HepG2 (cell line): ENCODE measurements around the gene PTCRA. TPM values are rescaled to one million over a fixed set of nuclear protein-coding genes. Genes with fewer than 3 reads are reported as not detected.

Experiments
- ATAC-seq: fragments of 200-7000 bp; cut with Tn5 transposase; 3 replicates; pipeline ENCODE4 v1.9.1; 2020; ENCODE audit warnings: mild to moderate bottlenecking, moderate library complexity
- BruUV-seq: library from RNA; stranded (reverse); fragments of 400-500 nt; replicated peaks from 2 replicates; lab custom pipeline; 2021; lab: Mats Ljungman, UMichigan
- CTCF ChIA-PET: fragments of 300-600 bp; formaldehyde crosslinking; extraction: SDS; loops from one replicate; lab custom pipeline; 2021; ENCODE audit warnings: low total read pairs, inconsistent platforms, low intra/inter-chr PET ratio; lab: Yijun Ruan, JAX
- POLR2A ChIA-PET: fragments of 350-600 bp; sonication (Branson Sonifier 250); formaldehyde crosslinking; loops from one replicate; lab custom pipeline; 2020; ENCODE audit warnings: antibody characterized with exemption, inconsistent platforms; lab: Yijun Ruan, JAX
- DNase-seq: peaks from one replicate; pipeline ENCODE4 v3.0.0-alpha.2; 2015; ENCODE audit warnings: low spot score
- FAIRE-seq: peaks from 3 replicates; lab custom pipeline; 2011; peaks lifted over from hg19 to GRCh38; lab: Jason Lieb, UNC
- H2AFZ ChIP-seq: one replicate; pipeline ENCODE4 v1.6.1; 2011; ENCODE audit warnings: low read length, inconsistent platforms
- H3K27ac ChIP-seq: fragments of 300-600 bp; 3 replicates; pipeline ENCODE4 v1.8.0; 2011; ENCODE audit warnings: mixed run types, mild to moderate bottlenecking, mixed read lengths, low read length, inconsistent platforms; ENCODE audit not compliant: insufficient read depth; ENCODE audit errors: extremely low read length
- H3K27me3 ChIP-seq, 2 experiments: fragments of 200-600 bp in 1 of 2; 2 replicates in 1 of 2; 3 replicates in 1 of 2; pipeline versions ENCODE4 v1.6.0 to v1.8.0; 2011; ENCODE audit warnings: low read length in 2 of 2, mild to moderate bottlenecking in 2 of 2, moderate library complexity in 2 of 2, inconsistent platforms in 1 of 2; ENCODE audit not compliant: insufficient read depth in 2 of 2, control insufficient read depth in 1 of 2
- H3K36me3 ChIP-seq, 2 experiments: fragments of 200-600 bp in 1 of 2; replicated peaks in 1 of 2; 2 replicates in 1 of 2; 3 replicates in 1 of 2; pipeline versions ENCODE4 v1.5.1 to v1.8.0; 2011; ENCODE audit warnings: low read length in 2 of 2, inconsistent platforms in 1 of 2; ENCODE audit not compliant: insufficient read depth in 2 of 2, control insufficient read depth in 1 of 2
- H3K4me1 ChIP-seq: 2 replicates; pipeline ENCODE4 v1.5.1; 2012; ENCODE audit warnings: low read length, inconsistent platforms; ENCODE audit not compliant: insufficient read depth
- H3K4me2 ChIP-seq: 2 replicates; pipeline ENCODE4 v1.6.0; 2011; ENCODE audit warnings: low read depth, low read length, inconsistent platforms
- H3K4me3 ChIP-seq, 3 experiments: fragments of 200-600 bp in 1 of 3; sonication (generic), shearing (Covaris generic) in 1 of 3; replicated peaks in 1 of 3; 2 replicates each; pipeline ENCODE4 v1.5.1; 2011 to 2016; ENCODE audit warnings: low read length in 3 of 3, inconsistent platforms in 2 of 3, low read depth in 2 of 3, mild to moderate bottlenecking in 2 of 3, control low read depth in 1 of 3, mixed read lengths in 1 of 3; ENCODE audit not compliant: insufficient read depth in 1 of 3
- H3K79me2 ChIP-seq: one replicate; pipeline ENCODE4 v1.6.1; 2011; ENCODE audit warnings: low read length, inconsistent platforms; ENCODE audit not compliant: insufficient read depth
- H3K9ac ChIP-seq: 2 replicates; pipeline ENCODE4 v1.6.0; 2011; ENCODE audit warnings: mild to moderate bottlenecking, low read depth, low read length, inconsistent platforms; ENCODE audit not compliant: insufficient read depth
- H3K9me3 ChIP-seq: 2 replicates; pipeline ENCODE4 v1.5.1; 2012; ENCODE audit warnings: mild to moderate bottlenecking, low read length
- H4K20me1 ChIP-seq: 2 replicates; pipeline ENCODE4 v1.6.0; 2011; ENCODE audit warnings: inconsistent platforms, mild to moderate bottlenecking, low read length, moderate library complexity; ENCODE audit not compliant: insufficient read depth
- FOSL1 ChIP-seq: sonication (generic); formaldehyde crosslinking; IDR thresholded peaks from 2 replicates; pipeline ENCODE4 v1.9.0; 2021; ENCODE audit warnings: missing genetic modification reagents, borderline replicate concordance
- KDM5B ChIP-seq: sonication (generic); formaldehyde crosslinking; IDR thresholded peaks from 2 replicates; pipeline ENCODE4 v1.4.0; 2020; ENCODE audit warnings: missing genetic modification reagents, mild to moderate bottlenecking, borderline replicate concordance
- REL ChIP-seq: sonication (generic); formaldehyde crosslinking; conservative IDR thresholded peaks from 2 replicates; pipeline ENCODE4 v1.8.0; 2022; ENCODE audit warnings: mild to moderate bottlenecking, missing genetic modification reagents, moderate library complexity
- TARDBP ChIP-seq: sonication (generic); formaldehyde crosslinking; IDR thresholded peaks from 2 replicates; pipeline ENCODE4 v1.8.0; 2022; ENCODE audit warnings: mild to moderate bottlenecking, missing genetic modification reagents
- ZMYM3 ChIP-seq: sonication (generic); formaldehyde crosslinking; IDR thresholded peaks from 2 replicates; pipeline ENCODE4 v1.5.1; 2020; ENCODE audit warnings: mild to moderate bottlenecking, missing genetic modification reagents
- ZNF672 ChIP-seq: sonication (generic); formaldehyde crosslinking; IDR thresholded peaks from 2 replicates; pipeline ENCODE4 v1.8.1; 2022; ENCODE audit warnings: missing genetic modification reagents
- ZNF83 ChIP-seq: sonication (generic); formaldehyde crosslinking; IDR thresholded peaks from 2 replicates; pipeline ENCODE4 v1.4.0; 2020; ENCODE audit warnings: missing genetic modification reagents, mild to moderate bottlenecking, borderline replicate concordance
- WGBS: methylation state at CpG from one replicate; pipeline ENCODE4 v1.1.6; 2017; ENCODE audit warnings: low lambda C conversion rate; 5-methylcytosine and 5-hydroxymethylcytosine counted together
- in situ Hi-C: cut with HindIII; loops from 2 replicates; pipeline ENCODE4 v1.10.0; 2017; ENCODE audit warnings: low pct_unique_long_range_greater_than_20kb; ENCODE audit not compliant: extremely low pct_ligation_motif_present
- intact Hi-C: fragments of 100-400 bp; cut with micrococcal nuclease; formaldehyde crosslinking; loops from one replicate; pipeline ENCODE4 v1.10.0; 2022; ENCODE audit not compliant: unreplicated experiment
- polyA plus RNA-seq, 8 experiments: library from polyadenylated mRNA; depleted of rRNA in 3 of 8; stranded (reverse) in 7 of 8; unstranded in 1 of 8; fragments of >200 nt; fragmentation: Illumina TruSeq in 4 of 8; extraction: Trizol in 4 of 8; gene quantifications; 2 replicates each; pipeline versions ENCODE4 v1.2.1 to v1.2.3, GENCODE V29; 2011 to 2016; ENCODE audit warnings: low read depth in 4 of 8, missing spikeins in 1 of 8, mixed read lengths in 1 of 8; ENCODE audit not compliant: insufficient read depth in 1 of 8
- total RNA-seq, 5 experiments: library from RNA; depleted of rRNA; stranded (reverse); fragments of >200 nt; fragmentation: Illumina TruSeq; extraction: Trizol; gene quantifications; 2 replicates each; pipeline ENCODE4 v1.2.3, GENCODE V29; 2016; ENCODE audit warnings: low read depth in 1 of 5
- TF ChIP-seq, protein P1 (sequence below): sonication (generic); formaldehyde crosslinking; IDR thresholded peaks from 2 replicates; pipeline ENCODE4 v1.4.0; 2020; ENCODE audit warnings: missing genetic modification reagents
- TF ChIP-seq, protein P2 (sequence below): sonication (generic); formaldehyde crosslinking; IDR thresholded peaks from 2 replicates; pipeline ENCODE4 v1.5.0; 2020; ENCODE audit warnings: mild to moderate bottlenecking, missing genetic modification reagents
- TF ChIP-seq, protein P3 (sequence below): sonication (generic); formaldehyde crosslinking; IDR thresholded peaks from 2 replicates; pipeline ENCODE4 v1.5.0; 2020; ENCODE audit warnings: mild to moderate bottlenecking, missing genetic modification reagents, moderate library complexity

The PTCRA gene
- total and polyA plus RNA-seq, 2 of the 13 experiments (the other 11 are each of a cell fraction or from before 2014, with no cell fraction given): not detected

DNA sequence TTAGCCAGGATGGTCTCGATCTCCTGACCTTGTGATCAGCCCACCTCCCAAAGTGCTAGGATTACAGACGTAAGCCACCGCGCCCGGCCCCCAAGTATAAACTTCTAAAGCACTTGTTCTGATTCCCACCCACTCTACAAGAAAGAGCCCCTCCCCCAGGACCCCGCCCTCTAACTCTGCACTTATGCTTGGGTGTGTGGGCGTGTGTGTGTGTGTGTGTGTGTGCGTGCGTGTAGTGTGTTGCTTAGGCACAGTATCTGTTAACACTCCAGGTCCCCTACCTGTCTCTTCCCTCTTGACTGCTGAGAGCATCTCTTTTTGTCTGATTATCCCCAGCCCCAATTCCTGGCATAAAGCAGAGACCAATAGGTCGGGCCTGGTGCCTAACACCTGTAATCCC is 6.0 kb upstream of the PTCRA start:
- Histone ChIP-seq H3K79me2 (no peaks in the 10 kb centered on the region), H2AFZ (no peak overlapping the region), H3K4me1 (peaks cover 33% of the 10 kb centered on the region)
- no peak for ATAC-seq
- CTCF ChIA-PET: no interaction called here
- intact Hi-C loops: no loop called here
- no TSS peak for BruUV-seq
- TF ChIP-seq ZMYM3 (CRISPR knock-in tag) (0 out of 2 replicates have a peak, but pooled peaks have one; percentile 31), FOSL1 (CRISPR knock-in tag) (no peak)
- TF ChIP-seq, all 625 proteins: peak for 1
- Histone ChIP-seq H3K36me3 (no peaks in the 10 kb centered on the region), H3K4me2 (no peak overlapping the region), H3K9me3 (no peaks in the 10 kb centered on the region), H3K9ac (no peak overlapping the region), H3K27ac (no peak overlapping the region), H4K20me1 (no peaks in the 10 kb centered on the region), H3K27me3 (0 out of 5 replicates have a peak, but pooled peaks cover 0 to 4% of the 10 kb centered on the region in 2 experiments), H3K4me3 (no peak overlapping the region)
- WGBS: 53% methylated on average over 10 of the region's 10 CpGs
- in situ Hi-C loops: no loop called here
- no peak for FAIRE-seq
- DNase-seq: no peak
- POLR2A ChIA-PET: interaction anchor here (1.7 to 1.8 kb wide), 2 partner anchors 30 to 69 kb away, joined by 5 to 15 read pairs; partner anchors contain the start of genes PEX6 and RPL7L1

DNA sequence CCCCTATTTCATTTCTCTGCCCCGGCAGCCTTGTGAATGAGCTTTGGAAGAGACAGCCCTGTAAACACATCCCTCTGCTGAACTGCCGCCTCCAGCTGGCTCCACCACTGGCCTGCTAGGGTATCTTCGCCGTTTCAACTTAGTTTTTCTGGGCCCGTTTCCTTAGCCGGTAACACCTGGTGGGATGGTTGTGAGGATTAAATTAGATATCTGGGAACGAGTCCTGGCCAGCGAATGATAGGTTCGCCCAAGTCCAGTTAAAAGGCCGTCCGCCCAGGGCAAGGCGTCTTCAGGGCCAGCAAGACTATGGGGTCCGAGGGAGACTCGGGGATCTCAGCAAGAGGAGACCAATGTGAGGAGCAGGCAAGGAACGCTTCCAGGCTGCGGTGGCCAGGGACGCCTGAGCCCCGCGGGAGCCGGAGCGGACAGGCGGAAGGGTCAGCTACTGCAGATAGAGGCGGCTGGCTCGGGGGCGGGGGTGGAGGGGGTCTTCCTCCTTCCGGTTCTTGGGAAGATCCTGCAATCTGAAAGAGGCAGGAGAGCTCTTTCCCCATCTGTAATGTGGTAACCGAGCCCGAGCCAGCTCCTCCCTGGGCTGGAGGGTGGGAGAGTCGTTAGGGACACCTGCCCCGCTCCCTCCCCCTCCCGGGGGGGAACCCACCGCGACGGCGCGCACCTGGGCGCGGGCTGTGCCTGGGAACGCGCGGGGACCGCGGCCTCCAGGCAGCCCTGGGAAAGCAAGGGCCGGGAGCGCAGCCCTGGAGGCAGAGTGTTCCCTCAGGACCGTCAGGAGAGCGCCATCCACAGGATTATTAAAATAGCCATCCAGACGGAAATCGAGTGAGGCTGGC is 4.5 kb upstream of the PTCRA start:
- H3K79me2 ChIP-seq: no peaks in the 10 kb centered on the region
- DNase-seq: no peak
- ChIA-PET CTCF (no interaction called here), POLR2A (interaction anchor here (0.6 to 1.8 kb wide), 15 partner anchors 9 to 149 kb away, joined by 3 to 21 read pairs (median 4); partner anchors contain the start of genes CNPY3, CUL7, GNMT and KLC4)
- WGBS: 42% methylated on average over 36 of the region's 49 CpGs
- in situ Hi-C loops (no loop called here), intact Hi-C loops (no loop called here)
- H3K9me3 ChIP-seq: no peaks in the 10 kb centered on the region
- peaks cover 2 to 4% of the 10 kb centered on the region in 2 experiments; a peak in 2 of 5 replicates for H3K27me3 ChIP-seq
- H3K36me3 ChIP-seq: no peaks in the 10 kb centered on the region; a peak in 1 of 5 replicates
- ATAC-seq: peak; percentile 85
- no peak for FAIRE-seq
- H3K27ac ChIP-seq: peak overlapping the region; percentile 62
- peak overlapping the region; percentile 67 for H2AFZ ChIP-seq
- H3K4me1 ChIP-seq: peaks cover 28% of the 10 kb centered on the region
- H3K4me3 ChIP-seq: peak overlapping the region; percentile 60 to 72 (median 61)
- no peaks in the 10 kb centered on the region for H4K20me1 ChIP-seq
- H3K9ac ChIP-seq: peak overlapping the region; percentile 40
- peak overlapping the region; percentile 98 for H3K4me2 ChIP-seq
- BruUV-seq: no TSS peak
- TF ChIP-seq ZNF83 (CRISPR knock-in tag) (no peak), TARDBP (CRISPR knock-in tag) (no peak), REL (no peak), KDM5B (CRISPR knock-in tag) (peak; percentile 15; the same call in 1 of the 2 replicates), ZNF672 (CRISPR knock-in tag) (no peak)
- TF ChIP-seq, protein P1, sequence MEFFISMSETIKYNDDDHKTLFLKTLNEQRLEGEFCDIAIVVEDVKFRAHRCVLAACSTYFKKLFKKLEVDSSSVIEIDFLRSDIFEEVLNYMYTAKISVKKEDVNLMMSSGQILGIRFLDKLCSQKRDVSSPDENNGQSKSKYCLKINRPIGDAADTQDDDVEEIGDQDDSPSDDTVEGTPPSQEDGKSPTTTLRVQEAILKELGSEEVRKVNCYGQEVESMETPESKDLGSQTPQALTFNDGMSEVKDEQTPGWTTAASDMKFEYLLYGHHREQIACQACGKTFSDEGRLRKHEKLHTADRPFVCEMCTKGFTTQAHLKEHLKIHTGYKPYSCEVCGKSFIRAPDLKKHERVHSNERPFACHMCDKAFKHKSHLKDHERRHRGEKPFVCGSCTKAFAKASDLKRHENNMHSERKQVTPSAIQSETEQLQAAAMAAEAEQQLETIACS (CRISPR knock-in tag): no peak; the same call in 1 of the 2 replicates
- TF ChIP-seq, protein P2, sequence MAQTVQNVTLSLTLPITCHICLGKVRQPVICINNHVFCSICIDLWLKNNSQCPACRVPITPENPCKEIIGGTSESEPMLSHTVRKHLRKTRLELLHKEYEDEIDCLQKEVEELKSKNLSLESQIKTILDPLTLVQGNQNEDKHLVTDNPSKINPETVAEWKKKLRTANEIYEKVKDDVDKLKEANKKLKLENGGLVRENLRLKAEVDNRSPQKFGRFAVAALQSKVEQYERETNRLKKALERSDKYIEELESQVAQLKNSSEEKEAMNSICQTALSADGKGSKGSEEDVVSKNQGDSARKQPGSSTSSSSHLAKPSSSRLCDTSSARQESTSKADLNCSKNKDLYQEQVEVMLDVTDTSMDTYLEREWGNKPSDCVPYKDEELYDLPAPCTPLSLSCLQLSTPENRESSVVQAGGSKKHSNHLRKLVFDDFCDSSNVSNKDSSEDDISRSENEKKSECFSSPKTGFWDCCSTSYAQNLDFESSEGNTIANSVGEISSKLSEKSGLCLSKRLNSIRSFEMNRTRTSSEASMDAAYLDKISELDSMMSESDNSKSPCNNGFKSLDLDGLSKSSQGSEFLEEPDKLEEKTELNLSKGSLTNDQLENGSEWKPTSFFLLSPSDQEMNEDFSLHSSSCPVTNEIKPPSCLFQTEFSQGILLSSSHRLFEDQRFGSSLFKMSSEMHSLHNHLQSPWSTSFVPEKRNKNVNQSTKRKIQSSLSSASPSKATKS: no peak
- TF ChIP-seq, protein P3, sequence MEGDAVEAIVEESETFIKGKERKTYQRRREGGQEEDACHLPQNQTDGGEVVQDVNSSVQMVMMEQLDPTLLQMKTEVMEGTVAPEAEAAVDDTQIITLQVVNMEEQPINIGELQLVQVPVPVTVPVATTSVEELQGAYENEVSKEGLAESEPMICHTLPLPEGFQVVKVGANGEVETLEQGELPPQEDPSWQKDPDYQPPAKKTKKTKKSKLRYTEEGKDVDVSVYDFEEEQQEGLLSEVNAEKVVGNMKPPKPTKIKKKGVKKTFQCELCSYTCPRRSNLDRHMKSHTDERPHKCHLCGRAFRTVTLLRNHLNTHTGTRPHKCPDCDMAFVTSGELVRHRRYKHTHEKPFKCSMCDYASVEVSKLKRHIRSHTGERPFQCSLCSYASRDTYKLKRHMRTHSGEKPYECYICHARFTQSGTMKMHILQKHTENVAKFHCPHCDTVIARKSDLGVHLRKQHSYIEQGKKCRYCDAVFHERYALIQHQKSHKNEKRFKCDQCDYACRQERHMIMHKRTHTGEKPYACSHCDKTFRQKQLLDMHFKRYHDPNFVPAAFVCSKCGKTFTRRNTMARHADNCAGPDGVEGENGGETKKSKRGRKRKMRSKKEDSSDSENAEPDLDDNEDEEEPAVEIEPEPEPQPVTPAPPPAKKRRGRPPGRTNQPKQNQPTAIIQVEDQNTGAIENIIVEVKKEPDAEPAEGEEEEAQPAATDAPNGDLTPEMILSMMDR (CRISPR knock-in tag): peak; percentile 45; the same call in 1 of the 2 replicates
